GM12801 (cell line): ENCODE measurements around the gene BTD.

Experiments used
- CTCF ChIP-seq: IDR thresholded peaks from one replicate; pipeline ENCODE4 v1.5.1; 2011; ENCODE audit warnings: control low read depth; ENCODE audit not compliant: insufficient read length; ENCODE audit errors: extremely low read depth

Gene BTD

DNA sequence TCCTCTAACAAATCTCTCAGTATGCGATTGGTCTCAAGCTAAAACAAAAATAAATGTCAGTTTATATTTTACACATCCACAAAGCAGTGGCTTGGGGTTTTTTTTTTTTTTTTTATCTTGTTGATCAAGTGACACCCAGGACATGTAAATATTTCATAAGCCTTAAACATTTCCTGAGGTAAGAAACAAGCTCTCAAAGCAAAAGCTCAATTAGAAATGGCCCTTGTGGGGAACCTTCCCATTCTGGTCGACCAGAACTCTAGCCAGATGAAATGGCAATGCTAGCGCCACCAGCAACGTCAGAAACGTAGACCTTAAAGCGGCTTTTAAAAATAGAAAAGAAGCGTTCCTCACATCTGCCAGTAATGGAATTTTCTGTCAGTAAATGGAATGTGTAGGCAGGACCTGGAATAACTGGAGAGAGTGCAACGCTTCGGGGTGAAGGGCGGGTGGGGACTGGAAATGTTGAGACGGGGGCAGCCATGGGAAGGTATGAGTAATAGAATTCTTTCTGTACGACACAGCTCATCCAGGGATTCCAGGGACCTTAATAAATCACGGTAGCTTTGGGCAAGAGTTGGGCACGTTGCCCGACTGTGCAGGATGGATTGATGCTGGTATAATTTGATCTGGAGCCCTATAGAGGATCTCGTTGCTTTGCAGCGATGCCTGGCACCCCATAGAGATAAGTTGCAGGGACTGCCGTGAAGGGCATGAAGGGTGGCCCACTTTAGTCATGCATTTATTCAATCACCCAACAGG, 44.4 kb downstream of the BTD start:
- no peak for TF ChIP-seq CTCF

- no peak for TF ChIP-seq CTCF
These were observed 45.4 kb downstream of the BTD start for GRCh38 chr3:15646851-15647511.

DNA sequence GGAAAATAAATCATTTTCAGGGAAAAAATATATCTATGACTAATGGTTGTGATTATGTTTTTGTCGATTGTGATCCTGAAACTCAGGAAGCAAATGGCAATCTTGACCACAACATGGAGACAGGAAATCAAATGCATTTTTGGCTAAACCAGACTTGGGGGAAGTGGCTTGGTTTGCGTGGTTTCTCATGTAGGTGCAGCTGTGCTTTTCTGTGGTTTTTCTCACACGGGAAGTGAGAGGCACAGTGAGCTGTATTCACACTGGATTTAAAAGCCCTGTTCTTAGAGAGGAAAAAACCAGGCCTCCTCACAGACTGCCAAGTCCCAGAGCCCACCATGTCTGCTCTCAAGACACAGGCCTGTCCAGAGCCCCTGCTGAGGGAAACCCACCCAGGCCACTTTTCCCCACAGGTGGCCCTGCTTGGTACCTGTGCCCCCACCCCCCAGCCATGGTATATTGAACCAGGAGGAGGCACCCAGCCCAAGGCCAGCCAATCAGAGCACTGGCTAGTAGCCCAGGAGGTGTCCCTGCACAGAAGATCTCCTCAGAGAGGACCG, 46.1 kb downstream of the BTD start:
- TF ChIP-seq CTCF = no peak

- TF ChIP-seq CTCF = no peak
These were observed 47.8 kb downstream of the BTD start for GRCh38 chr3:15649341-15649740.

- TF ChIP-seq CTCF = no peak
These were observed 48.3 kb downstream of the BTD start for GRCh38 chr3:15649858-15650257.

DNA sequence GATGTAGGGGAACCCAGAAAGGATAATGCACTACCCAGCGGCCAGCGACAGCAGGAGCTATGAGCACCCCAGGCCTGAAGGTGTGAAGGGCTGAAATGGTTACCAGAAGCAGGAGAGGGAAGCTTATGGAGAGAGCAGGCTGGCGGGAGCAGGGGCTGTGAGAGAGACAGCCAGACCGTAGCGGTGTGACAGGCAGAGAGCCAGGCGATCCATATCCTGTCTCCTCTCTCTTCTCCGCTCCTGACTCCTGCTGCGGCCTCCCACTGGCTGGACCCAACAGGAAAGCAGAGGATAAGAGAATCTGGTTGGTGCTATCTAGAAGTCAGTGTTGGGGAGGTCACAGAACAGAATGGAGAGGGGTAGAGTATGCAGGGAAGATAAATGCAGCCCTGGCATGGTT, 49.9 kb downstream of the BTD start:
- TF ChIP-seq CTCF = no peak

DNA sequence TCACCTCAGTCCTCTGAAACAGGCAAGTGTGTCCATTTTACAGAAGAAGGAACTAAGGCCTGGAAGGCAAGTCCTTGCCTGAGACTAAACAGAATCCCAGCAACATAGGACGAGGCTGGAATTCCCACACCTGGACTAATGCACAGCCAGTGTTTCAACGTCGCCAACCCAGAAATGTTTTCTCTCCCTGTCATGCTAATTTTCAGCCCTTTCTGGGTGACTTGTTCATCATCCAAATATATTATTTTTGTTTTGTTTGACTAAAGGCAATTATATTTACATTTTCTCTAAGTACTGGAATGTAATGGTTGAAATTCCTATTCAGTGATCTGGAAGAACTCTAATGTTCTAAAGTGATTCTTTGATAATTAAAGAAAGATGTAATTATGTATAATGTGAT, 51.8 kb downstream of the BTD start:
- TF ChIP-seq CTCF = no peak
